ENCODE data around the gene IGFBP7. TPM values are rescaled to one million over a fixed set of nuclear protein-coding genes. Genes with fewer than 3 reads are reported as not detected.

IGFBP7 gene
- polyA plus RNA-seq, 2 of the 4 experiments (the other 2 are of a cell fraction) = 133 to 227 TPM

DNA sequence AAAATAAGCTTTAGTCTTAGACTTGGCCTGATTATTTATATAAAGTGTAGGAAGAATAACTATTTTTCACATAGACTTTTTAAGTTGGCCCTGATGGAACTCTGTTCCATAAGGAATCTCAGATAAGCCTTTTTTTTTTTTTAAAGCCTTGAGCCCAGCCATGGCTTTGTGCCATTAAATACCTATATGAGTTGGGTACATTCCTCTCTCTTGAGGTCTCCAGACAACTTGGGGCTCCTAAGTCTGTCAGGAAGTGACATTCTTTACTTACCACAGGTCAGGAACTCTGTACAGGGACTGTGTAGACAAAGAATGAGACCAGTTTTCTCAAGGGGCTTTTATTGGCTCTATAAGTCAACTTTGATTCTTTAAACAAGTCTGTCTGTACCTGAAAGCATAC is 27.1 kb upstream of the IGFBP7 start:
- no peak for DNase-seq (ENCODE audit: low read depth in 1 of 2, low spot score in 1 of 2)
- CTCF ChIA-PET = no interaction called here
- no peak for ATAC-seq
- no peak overlapping the region for H3K4me2 ChIP-seq
- POLR2A ChIA-PET = no interaction called here
- TF ChIP-seq HEYL (CRISPR knock-in tag; IDR thresholded peaks at IDR 0.05) = no peak
- TF ChIP-seq, protein P1, sequence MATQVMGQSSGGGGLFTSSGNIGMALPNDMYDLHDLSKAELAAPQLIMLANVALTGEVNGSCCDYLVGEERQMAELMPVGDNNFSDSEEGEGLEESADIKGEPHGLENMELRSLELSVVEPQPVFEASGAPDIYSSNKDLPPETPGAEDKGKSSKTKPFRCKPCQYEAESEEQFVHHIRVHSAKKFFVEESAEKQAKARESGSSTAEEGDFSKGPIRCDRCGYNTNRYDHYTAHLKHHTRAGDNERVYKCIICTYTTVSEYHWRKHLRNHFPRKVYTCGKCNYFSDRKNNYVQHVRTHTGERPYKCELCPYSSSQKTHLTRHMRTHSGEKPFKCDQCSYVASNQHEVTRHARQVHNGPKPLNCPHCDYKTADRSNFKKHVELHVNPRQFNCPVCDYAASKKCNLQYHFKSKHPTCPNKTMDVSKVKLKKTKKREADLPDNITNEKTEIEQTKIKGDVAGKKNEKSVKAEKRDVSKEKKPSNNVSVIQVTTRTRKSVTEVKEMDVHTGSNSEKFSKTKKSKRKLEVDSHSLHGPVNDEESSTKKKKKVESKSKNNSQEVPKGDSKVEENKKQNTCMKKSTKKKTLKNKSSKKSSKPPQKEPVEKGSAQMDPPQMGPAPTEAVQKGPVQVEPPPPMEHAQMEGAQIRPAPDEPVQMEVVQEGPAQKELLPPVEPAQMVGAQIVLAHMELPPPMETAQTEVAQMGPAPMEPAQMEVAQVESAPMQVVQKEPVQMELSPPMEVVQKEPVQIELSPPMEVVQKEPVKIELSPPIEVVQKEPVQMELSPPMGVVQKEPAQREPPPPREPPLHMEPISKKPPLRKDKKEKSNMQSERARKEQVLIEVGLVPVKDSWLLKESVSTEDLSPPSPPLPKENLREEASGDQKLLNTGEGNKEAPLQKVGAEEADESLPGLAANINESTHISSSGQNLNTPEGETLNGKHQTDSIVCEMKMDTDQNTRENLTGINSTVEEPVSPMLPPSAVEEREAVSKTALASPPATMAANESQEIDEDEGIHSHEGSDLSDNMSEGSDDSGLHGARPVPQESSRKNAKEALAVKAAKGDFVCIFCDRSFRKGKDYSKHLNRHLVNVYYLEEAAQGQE (IDR thresholded peaks at IDR 0.05) = no peak
- TF ChIP-seq EHF (CRISPR knock-in tag; IDR thresholded peaks at IDR 0.05) = no peak
- TF ChIP-seq TP53 (CRISPR knock-in tag; IDR thresholded peaks at IDR 0.05) = no peak
- TF ChIP-seq EP300 (IDR thresholded peaks at IDR 0.05) = no peak
- H3K4me3 ChIP-seq = no peak overlapping the region
- H3K27ac ChIP-seq = no peak overlapping the region
- FAIRE-seq = no peak
- H3K9me3 ChIP-seq = no peaks in the 10 kb centered on the region
- peaks cover 8% of the 10 kb centered on the region; the same call in 2 of the 3 replicates for H3K4me1 ChIP-seq

DNA sequence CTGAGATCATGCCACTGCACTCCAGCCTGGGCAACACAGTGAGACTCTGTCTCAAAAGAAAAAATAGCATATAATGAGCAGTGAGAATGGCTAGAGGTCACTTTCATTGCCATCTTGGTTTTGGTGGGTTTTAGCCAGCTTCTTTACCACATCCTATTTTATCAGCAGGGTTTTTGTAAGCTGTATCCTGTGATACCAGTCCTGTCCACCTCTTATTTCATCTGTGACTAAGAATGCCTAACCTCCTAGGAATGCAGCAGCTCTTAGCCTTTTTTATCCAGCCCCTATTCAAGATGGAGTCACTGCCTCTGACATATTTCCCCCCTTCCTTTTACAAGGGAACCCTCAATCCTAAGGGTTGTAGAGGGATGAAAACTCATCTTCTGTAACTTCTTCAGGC is 26.1 kb upstream of the IGFBP7 start:
- ChIA-PET CTCF (interaction anchor here (1.5 kb wide), 1 partner anchor 27 kb away, joined by 6 read pairs; no protein-coding TSS in a partner anchor), POLR2A (no interaction called here)
- no peak for TF ChIP-seq ESRRA (IDR thresholded peaks at IDR 0.05; ENCODE audit: borderline replicate concordance, low read length)
- no peak for TF ChIP-seq RNF2 (IDR thresholded peaks at IDR 0.05; ENCODE audit: borderline replicate concordance, low read depth)
- no peak for TF ChIP-seq HDAC2 (IDR thresholded peaks at IDR 0.05)
- DNase-seq (ENCODE audit: low read depth in 1 of 2, low spot score in 1 of 2) (no peak), ATAC-seq (no peak), FAIRE-seq (no peak)
- H3K9me3 ChIP-seq = no peaks in the 10 kb centered on the region
- no peak overlapping the region for H3K27ac ChIP-seq
- no peak overlapping the region for H3K4me3 ChIP-seq
- peaks cover 10% of the 10 kb centered on the region; the same call in 2 of the 3 replicates for H3K4me1 ChIP-seq
- H3K4me2 ChIP-seq = no peak overlapping the region

DNA sequence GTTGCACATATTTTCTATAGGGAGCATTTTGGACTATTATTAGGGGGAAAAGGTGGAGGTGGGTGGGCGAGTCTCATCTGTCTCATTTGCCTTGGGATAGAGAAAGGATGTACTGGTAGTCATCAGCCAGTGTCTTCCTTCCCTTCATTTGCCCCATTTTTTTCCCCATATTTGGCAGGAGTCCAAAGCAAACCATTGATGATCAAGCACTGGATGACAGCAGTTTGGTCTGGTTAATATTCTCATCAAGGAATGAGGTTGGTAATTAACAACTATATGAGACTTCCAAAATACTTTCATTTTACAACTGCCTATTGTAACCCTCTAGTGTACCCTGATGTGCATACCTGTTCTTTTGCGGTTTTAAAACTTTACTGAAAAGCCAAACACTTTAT is 22.6 kb upstream of the IGFBP7 start:
- Histone ChIP-seq H3K4me1 (peaks cover 10% of the 10 kb centered on the region; the same call in 2 of the 3 replicates), H3K4me3 (no peak overlapping the region), H3K9me3 (0 out of 3 replicates have a peak, but pooled peaks cover 4% of the 10 kb centered on the region), H3K27ac (peak overlapping the region in 1 of 2 experiments; percentile 21; a peak in 1 of 6 replicates), H3K4me2 (peak overlapping the region; percentile 31; the same call in 2 of the 3 replicates)
- TF ChIP-seq EP300 (IDR thresholded peaks at IDR 0.05) (no peak), JUN (IDR thresholded peaks at IDR 0.05) (no peak), GATA3 (IDR thresholded peaks at IDR 0.05; ENCODE audit: borderline replicate concordance) (no peak)
- 45% methylated on average over 2 of the region's 2 CpGs for WGBS (ENCODE audit: missing lambda C conversion rate)
- DNase-seq (ENCODE audit: low read depth in 1 of 2, low spot score in 1 of 2) = no peak
- POLR2A ChIA-PET = no interaction called here
- no peak for ATAC-seq
- no peak for FAIRE-seq
- CTCF ChIA-PET = interaction anchor here (1.2 to 2.5 kb wide), 2 partner anchors 14 to 31 kb away, joined by 3 to 14 read pairs; no protein-coding TSS in a partner anchor

DNA sequence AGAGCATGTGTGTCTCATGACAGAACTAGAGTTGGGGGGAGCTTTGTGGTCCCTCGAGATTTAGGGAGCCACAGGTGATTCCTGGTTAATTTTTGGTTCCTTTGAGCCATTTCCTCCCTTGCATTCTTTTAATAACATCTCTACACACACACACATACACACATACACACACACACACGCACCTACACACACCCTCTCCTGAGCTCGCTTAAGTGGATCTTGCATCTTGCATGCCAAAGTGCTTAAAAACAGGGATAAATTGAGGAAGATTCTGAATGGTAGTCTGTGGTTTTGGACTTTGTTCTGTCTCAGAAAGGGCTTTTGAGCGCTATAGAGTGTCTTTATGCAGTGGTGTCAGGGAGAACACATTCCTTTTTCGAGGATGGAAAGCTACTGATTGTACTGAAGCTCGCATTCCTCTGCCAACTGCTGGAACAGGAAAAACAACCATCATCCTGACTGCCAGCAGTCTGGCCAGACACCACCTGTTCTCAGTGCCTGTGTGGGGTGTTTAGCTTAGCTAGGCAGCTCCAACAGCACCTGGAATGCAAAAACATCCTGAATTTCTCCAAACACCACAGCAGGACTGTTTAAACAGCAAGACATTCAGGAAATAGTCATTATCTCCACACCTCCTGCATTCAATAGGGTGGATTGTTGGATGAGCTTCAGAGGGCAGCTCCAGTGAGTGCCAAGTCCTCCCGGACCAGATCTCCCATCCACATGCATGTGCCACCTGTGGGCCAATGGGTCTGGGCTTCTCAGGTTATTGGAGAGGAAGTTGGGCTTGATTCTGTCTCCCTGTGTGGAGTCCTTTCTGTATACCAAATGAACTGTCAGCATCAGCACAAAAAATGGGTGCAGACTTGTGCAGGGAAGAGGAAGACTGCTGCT is 21.9 kb upstream of the IGFBP7 start:
- POLR2A ChIA-PET = no interaction called here
- no peak for DNase-seq (ENCODE audit: low read depth in 1 of 2, low spot score in 1 of 2)
- TF ChIP-seq POLR2AphosphoS2 (conservative IDR thresholded peaks at IDR 0.05; ENCODE audit: low read length) (no peak), NR3C1 (IDR thresholded peaks at IDR 0.05) (no peak), RNF2 (IDR thresholded peaks at IDR 0.05; ENCODE audit: borderline replicate concordance, low read depth) (no peak), HOXB13 (CRISPR knock-in tag; IDR thresholded peaks at IDR 0.05; ENCODE audit: low read depth) (no peak), EHF (CRISPR knock-in tag; IDR thresholded peaks at IDR 0.05) (no peak), HDAC2 (IDR thresholded peaks at IDR 0.05) (no peak), RFX5 (IDR thresholded peaks at IDR 0.05) (no peak), GATA3 (IDR thresholded peaks at IDR 0.05; ENCODE audit: borderline replicate concordance) (no peak), HEYL (CRISPR knock-in tag; IDR thresholded peaks at IDR 0.05) (no peak)
- TF ChIP-seq, protein P2, sequence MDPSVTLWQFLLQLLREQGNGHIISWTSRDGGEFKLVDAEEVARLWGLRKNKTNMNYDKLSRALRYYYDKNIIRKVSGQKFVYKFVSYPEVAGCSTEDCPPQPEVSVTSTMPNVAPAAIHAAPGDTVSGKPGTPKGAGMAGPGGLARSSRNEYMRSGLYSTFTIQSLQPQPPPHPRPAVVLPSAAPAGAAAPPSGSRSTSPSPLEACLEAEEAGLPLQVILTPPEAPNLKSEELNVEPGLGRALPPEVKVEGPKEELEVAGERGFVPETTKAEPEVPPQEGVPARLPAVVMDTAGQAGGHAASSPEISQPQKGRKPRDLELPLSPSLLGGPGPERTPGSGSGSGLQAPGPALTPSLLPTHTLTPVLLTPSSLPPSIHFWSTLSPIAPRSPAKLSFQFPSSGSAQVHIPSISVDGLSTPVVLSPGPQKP (IDR thresholded peaks at IDR 0.05; ENCODE audit: low read depth, low read length) = no peak
- TF ChIP-seq, protein P3, sequence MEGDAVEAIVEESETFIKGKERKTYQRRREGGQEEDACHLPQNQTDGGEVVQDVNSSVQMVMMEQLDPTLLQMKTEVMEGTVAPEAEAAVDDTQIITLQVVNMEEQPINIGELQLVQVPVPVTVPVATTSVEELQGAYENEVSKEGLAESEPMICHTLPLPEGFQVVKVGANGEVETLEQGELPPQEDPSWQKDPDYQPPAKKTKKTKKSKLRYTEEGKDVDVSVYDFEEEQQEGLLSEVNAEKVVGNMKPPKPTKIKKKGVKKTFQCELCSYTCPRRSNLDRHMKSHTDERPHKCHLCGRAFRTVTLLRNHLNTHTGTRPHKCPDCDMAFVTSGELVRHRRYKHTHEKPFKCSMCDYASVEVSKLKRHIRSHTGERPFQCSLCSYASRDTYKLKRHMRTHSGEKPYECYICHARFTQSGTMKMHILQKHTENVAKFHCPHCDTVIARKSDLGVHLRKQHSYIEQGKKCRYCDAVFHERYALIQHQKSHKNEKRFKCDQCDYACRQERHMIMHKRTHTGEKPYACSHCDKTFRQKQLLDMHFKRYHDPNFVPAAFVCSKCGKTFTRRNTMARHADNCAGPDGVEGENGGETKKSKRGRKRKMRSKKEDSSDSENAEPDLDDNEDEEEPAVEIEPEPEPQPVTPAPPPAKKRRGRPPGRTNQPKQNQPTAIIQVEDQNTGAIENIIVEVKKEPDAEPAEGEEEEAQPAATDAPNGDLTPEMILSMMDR (IDR thresholded peaks at IDR 0.05) = no peak
- TF ChIP-seq, protein P1 (IDR thresholded peaks at IDR 0.05) = no peak

More for the DNA sequence above, 21.9 kb upstream of the IGFBP7 start:
- Histone ChIP-seq H3K4me3 (no peak overlapping the region), H3K4me2 (peak overlapping the region; percentile 31; the same call in 2 of the 3 replicates), H3K4me1 (peaks cover 10% of the 10 kb centered on the region; the same call in 2 of the 3 replicates), H3K27ac (peak overlapping the region in 1 of 2 experiments; percentile 21; a peak in 1 of 6 replicates), H3K9me3 (0 out of 3 replicates have a peak, but pooled peaks cover 4% of the 10 kb centered on the region)
- FAIRE-seq (no peak), ATAC-seq (peak in 1 of 2 experiments; percentile 20; a peak in 2 of 6 replicates)
- CTCF ChIA-PET = interaction anchor here (1.2 to 2.5 kb wide), 2 partner anchors 14 to 32 kb away, joined by 3 to 14 read pairs; no protein-coding TSS in a partner anchor
- 48% methylated on average over 7 of the region's 7 CpGs for WGBS (ENCODE audit: missing lambda C conversion rate)
